HG02642 (cell line): ENCODE measurements around the gene C19orf85.
A peak's percentile ranks its signal among the peaks of the same experiment; 100 is the strongest.

Source experiments
- ATAC-seq: cut with Tn5 transposase; IDR thresholded peaks from one replicate; pipeline ENCODE4 v1.9.1; 2021; ENCODE audit warnings: mild to moderate bottlenecking; ENCODE audit not compliant: unreplicated experiment, poor library complexity

The C19orf85 gene

GRCh38 chr19:55479451-55480230, 15.1 kb upstream of the C19orf85 start:
- no peak for ATAC-seq

DNA sequence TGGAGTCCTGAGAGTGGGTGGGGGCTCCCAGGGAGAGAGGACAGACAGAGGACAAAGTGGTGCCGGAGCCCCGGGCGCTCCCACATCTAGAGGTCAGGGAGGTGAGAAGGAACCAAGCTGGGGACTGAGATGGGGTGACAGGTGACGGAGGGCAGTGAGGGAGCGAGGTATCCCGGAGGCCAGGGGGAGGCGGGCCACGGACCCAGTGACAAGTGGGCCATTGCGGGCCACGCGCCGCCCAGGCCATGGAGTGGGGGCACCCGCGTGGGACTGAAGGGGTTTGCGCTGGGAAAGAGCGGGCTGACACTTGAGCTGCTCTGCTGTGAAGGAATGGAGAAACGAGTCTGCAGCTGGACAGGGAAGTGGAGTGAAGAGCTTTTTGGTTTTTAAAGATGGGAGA, 14.5 kb upstream of the C19orf85 start:
- no peak for ATAC-seq

DNA sequence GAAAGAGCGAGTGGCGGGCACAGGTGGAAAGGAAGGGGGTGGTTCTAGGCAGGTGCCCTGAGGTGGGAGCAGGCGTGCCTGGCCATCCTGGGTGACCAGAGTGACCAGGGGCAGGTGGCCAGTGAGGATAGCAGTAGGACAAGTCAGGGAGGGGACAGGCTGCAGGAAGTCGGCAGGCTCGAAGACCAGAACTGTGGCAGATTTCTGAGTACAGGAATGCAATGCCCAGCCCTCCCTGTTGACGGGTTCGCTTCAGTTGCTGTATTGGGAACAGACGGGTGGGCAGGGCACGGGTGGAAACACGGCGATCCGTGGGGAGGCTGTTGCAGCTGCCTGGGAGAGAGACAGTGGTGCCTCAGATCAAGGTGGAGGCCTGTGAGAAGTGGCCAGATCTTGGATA, 13.8 kb upstream of the C19orf85 start:
- no peak for ATAC-seq

DNA sequence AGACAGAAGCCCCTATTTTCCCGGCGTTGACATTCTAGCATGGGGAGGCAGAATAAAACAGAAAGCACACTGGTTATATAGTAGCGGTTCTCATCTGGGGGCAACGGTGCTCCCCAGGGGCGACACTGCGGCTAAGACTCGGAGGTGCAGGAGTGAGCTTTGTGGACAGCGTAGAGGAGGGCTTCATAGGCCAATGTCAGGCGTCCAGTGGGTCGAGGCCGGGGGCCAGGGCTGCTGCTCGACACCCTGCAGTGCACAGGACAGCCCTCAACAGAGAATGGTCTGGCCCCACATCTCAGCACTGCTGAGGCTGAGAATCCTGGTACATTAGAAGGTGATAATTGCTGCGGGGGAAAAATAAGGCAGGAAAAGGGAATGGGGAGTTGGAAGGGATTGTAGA, 13.4 kb upstream of the C19orf85 start:
- ATAC-seq: no peak

- ATAC-seq: peak; percentile 92
Observed at GRCh38 chr19:55476100-55476775, 11.7 kb upstream of the C19orf85 start, which contains the start of gene ZNF628. Gene ZNF628 (plus strand): TSS chr19:55476617. CDS start chr19:55479911, 3,294 bp downstream.

DNA sequence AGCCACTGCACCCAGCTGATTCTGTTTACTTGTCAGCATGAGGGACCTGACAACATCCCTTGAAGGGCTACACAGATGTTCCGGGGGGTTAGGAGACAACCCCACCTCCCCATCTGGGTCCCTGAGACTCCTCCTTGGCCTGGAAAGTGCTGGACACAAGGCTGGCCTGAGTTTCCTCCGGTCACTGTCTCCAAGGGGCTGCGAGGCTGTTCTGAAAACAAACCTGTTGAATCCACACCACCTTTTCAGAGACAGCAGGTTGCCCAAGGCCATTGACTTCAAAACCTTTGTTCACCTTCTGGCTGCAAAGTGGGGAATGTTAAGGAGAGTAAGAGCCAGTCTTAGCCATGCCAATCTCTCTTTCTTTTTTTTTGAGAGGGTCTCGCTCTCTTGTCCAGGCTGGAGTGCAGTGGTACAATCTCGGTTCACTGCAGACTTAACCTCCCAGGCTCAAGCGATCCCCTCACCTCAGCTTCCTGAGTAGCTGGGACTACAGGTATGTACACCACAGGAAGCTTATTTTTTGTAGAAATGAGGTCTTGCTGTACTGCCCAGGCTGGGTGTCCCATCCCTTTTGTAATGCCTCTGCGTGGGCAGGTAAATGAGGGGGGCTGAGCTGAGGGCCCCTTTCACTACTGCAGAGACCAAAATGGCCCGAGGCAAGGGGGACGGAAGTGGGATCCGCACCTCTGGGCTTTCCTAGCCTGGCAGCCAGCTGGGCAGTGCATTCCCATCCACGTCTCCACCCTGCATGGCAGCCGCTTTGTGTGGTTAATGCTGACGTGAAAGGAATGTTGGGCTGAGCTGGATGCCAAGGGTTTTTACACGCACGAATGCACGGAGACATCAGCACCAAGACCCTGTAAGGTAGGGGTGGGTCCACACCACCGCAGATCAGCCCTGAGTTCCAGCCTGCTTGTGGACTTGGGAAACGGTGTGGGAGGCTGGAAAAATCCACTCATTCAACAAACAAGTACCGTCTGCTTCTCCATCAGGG, 10.0 kb upstream of the C19orf85 start:
- no peak for ATAC-seq

DNA sequence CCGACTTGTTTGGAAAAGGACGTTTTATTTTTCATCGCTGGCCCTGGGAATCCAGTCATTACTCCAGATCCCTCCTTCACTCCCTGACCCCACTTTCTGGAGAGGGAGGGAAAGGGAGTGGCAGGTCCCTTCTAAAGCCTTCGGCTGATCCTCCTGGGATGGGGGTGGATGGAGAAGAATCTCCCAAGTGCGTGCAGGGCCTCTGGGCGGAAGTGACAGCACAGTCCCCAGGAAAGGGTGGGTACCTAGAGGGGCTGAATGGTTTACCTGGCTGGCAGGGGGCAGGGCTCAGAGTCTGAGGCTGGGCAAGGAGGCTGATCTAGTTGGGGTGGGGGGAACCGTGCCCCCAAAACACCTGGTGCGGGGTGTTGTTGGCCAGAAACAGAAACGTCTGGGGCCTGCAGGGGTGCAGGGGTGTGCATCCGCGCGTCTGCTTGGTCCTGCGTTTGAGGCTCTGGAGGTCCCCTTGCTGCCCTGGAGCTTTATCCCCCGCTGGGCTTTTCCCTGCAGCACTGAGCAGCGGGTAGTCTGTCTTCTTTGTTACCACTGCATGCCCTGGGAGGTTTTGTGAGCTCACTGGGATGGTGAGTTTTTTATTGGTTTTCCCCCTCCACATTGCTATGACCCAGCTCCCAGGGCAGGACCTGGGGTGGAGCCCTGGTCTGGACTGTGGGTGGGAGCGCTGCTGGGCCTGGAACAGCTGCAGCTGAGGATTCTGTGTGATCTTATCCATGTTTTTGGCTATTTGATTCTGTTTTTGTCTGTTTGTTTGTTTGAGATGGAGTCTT, 8.9 kb upstream of the C19orf85 start:
- ATAC-seq: no peak

- no peak for ATAC-seq
Observed at GRCh38 chr19:55472463-55472862, 7.9 kb upstream of the C19orf85 start.

- ATAC-seq: no peak
Observed at GRCh38 chr19:55471266-55471665, 6.7 kb upstream of the C19orf85 start.

GRCh38 chr19:55468054-55468393, 3.5 kb upstream of the C19orf85 start:
- no peak for ATAC-seq

DNA sequence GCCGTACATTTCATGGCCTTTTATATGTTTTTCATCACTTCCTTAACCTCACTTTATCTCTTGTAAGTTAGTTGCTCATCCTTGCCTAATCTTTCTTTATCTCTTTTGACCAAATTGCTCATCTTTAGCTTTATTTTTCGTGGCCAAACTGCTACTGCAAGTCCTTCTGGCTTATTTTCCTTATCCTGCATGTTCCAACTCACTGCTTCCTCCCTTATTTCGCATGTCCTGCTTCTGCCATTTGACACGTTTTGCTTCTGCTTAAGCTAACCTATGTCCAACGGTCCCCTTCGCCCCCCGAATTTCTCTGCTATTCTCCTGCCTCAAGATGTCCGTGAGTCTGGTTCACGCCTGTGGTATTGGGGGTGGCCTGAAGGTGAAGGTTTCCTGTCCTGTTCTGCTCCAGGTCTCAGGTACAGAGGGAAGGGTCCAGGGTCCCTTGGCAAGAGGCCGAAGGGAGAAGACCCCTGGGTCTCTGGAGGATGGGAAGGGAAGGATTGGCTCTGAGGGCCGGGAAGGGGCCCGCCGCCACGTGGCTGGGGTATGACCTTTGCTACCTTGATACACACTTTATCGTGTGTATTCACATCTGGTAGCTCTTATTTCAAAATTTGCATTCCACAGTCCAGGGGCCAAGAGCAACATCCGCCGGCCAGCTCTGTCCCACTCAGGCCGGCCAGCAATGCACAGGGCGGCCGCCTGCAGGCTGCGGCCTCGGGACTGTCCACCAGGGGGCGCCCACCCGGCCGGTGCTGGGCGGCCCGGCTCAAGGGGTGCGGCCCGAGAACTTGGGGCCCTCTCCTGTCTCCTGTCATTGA, 2.9 kb upstream of the C19orf85 start:
- peak; percentile 72 for ATAC-seq

- ATAC-seq: no peak
Observed at GRCh38 chr19:55466241-55466614, 1.7 kb upstream of the C19orf85 start.

DNA sequence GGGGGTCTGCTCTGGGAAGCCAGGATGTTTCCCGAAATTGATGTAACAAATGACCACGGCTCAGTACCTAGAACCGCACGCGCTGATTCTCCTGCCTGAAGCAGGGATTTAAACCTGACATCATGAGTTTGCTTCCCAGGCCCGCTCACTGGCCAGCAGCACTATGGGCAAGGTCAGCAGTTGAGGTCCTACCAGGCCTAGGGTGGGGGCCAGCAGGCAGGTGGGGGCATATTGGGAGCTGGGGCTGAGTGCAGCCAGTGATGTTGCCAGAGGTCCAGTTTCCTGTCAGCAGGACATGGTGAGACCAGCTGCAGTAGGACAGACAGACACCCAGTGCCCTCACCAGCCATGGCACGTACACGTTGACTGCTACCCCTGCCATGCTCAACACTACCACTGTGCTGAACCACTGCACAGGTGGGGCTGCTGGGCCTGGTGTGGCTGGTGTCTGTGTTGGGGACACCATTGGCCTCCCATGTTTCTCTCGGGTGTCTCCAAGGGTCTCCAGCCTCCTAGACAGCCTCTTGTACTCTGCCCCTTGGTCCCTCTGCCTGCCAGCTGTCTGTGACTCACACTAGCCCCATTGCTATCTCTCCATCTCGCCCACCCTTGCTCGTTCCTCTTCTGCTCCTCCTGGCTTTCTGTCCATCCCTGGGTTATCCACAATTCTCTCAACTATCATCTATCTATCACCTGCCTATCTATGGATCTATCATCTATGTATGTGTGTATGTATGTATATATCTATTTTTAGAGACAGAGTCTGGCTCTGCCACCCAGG, 1.1 kb upstream of the C19orf85 start:
- no peak for ATAC-seq

GRCh38 chr19:55464039-55464661, 401 bp downstream of the C19orf85 start:
- no peak for ATAC-seq

- ATAC-seq: no peak
Observed at GRCh38 chr19:55463583-55464031, 944 bp downstream of the C19orf85 start.

- no peak for ATAC-seq
Observed at GRCh38 chr19:55462722-55463121, 1.8 kb downstream of the C19orf85 start.

- ATAC-seq: no peak
Observed at GRCh38 chr19:55461974-55462626, 2.5 kb downstream of the C19orf85 start.
